Coronary artery (tissue), 2 donors: ENCODE data around the gene RPP21.

Experiments used
- DNase-seq: peaks from one replicate; pipeline ENCODE4 v3.0.0-alpha.2; 2017; ENCODE audit warnings: low spot score
- H3K27ac ChIP-seq, 2 donors: fragments of 200-600 bp; sonication (generic); one replicate each; pipeline ENCODE4 v1.5.1; 2016 to 2019
- H3K4me3 ChIP-seq: fragments of 200-600 bp; sonication (generic); 2 replicates; pipeline ENCODE4 v1.5.1; 2016; ENCODE audit warnings: mild to moderate bottlenecking, moderate library complexity
- TF ChIP-seq, protein P1 (sequence below): fragments of 200-600 bp; sonication (generic); IDR thresholded peaks from one replicate; pipeline ENCODE4 v1.5.1; 2019; ENCODE audit warnings: antibody characterized with exemption

RPP21 gene

DNA sequence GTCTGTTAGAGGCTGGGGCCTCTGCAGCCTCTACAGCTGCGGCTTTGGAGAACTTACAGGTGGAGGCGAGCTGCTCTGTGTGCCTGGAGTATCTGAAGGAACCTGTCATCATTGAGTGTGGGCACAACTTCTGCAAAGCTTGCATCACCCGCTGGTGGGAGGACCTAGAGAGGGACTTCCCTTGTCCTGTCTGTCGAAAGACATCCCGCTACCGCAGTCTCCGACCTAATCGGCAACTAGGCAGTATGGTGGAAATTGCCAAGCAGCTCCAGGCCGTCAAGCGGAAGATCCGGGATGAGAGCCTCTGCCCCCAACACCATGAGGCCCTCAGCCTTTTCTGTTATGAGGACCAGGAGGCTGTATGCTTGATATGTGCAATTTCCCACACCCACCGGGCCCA is 15.6 kb upstream of the RPP21 start:
- no peak for DNase-seq
- no peak overlapping the region for H3K4me3 ChIP-seq
- TF ChIP-seq, protein P1, sequence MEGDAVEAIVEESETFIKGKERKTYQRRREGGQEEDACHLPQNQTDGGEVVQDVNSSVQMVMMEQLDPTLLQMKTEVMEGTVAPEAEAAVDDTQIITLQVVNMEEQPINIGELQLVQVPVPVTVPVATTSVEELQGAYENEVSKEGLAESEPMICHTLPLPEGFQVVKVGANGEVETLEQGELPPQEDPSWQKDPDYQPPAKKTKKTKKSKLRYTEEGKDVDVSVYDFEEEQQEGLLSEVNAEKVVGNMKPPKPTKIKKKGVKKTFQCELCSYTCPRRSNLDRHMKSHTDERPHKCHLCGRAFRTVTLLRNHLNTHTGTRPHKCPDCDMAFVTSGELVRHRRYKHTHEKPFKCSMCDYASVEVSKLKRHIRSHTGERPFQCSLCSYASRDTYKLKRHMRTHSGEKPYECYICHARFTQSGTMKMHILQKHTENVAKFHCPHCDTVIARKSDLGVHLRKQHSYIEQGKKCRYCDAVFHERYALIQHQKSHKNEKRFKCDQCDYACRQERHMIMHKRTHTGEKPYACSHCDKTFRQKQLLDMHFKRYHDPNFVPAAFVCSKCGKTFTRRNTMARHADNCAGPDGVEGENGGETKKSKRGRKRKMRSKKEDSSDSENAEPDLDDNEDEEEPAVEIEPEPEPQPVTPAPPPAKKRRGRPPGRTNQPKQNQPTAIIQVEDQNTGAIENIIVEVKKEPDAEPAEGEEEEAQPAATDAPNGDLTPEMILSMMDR = no peak
- H3K27ac ChIP-seq = no peak overlapping the region

DNA sequence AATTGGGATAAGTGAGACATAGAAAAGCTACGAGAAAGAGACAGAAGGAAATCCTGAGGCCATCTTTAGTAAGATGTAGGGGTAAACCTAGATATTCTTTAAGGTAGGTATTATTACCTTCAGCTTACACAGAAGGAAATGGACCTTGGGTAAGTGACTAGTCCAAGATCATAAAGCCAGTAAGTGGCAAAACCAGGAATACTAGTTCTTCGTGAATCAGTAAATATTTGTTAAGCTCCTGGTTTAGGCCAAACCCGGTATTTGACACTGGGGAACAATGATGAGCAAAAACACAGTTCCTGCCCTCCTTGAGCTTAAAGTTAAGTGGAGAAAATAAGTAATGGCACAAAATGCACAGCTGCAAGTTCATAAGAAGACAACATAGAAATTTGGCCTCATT is 13.0 kb upstream of the RPP21 start:
- Histone ChIP-seq H3K27ac (no peak overlapping the region), H3K4me3 (no peak overlapping the region)
- TF ChIP-seq, protein P1 = no peak
- DNase-seq = no peak

DNA sequence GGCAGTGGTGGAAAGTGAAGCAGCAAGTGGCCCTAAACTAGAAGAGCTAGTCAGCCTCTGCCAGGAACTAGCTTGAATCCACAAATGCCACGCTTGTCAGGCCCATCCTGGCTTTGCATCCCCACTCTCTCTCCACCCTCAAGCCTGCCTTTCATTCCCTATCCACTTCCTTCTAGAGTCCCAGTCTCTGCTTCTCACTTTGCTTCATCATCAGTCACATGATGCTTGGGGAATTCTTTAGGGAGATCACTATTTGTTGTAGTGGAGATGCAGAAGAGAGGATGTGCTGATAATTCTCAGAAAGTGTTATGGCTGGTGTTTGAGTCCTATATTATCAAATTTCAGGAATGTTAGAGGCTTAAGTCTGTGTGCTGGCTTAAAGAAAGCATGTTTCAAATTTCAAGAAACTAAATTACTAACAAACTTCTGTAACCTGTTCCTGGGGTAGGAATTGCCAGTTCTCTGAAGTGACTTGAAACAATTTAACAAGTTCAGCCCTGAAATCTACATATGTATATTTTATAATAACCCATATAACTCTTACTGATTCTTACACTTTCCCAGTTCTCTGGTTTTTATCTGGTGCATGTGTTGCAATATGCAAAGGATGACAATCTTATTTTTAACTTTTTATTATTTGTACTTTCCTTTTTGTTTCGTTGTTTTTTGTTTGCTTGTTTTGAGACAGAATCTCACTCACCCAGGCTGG is 10.7 kb upstream of the RPP21 start:
- Histone ChIP-seq H3K27ac (no peak overlapping the region), H3K4me3 (no peak overlapping the region)
- no peak for DNase-seq
- TF ChIP-seq, protein P1 = no peak

DNA sequence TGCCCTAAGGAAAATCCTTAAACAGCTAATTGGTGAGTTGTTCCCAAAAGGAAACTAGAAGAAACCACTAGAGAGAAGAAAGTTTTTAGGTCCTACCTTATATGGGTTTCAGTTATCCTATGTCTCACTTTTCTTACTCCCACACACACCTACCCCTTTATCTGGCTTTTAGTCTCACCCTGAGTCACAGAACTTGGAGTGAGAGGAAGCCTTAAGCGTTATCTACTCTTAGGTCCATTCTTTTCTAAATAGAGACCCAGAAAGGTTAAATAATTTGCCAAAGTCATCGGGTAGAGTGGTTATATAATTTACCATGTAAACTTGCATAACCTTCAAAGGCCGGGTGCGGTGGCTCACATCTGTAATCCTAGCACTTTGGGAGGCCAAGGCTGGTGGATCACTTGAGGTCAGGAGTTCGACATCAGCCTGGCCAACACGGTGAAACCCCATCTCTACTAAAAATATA is 4.3 kb upstream of the RPP21 start:
- TF ChIP-seq, protein P1 = no peak
- Histone ChIP-seq H3K4me3 (no peak overlapping the region), H3K27ac (no peak overlapping the region)
- no peak for DNase-seq

DNA sequence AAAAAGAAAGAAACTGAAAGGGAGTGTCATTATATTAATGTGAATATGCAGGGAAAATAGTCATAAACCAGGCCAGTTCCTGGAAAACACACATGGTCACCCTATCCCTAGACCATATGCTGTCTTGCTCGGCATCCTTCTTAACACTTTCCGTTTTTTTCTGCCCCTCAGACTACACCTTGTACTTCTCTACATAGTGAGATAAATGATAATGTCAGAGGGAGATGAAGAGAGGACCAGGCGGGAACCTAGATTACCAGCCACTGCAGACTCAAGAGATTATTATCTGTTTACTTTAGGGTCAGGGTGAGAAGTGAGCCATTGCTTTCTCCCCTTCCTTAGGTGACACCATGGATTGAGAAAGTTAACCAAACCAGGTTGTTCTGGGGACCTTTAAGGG is 3.7 kb upstream of the RPP21 start:
- DNase-seq = no peak
- Histone ChIP-seq H3K27ac (no peak overlapping the region), H3K4me3 (no peak overlapping the region)
- TF ChIP-seq, protein P1 = no peak

DNA sequence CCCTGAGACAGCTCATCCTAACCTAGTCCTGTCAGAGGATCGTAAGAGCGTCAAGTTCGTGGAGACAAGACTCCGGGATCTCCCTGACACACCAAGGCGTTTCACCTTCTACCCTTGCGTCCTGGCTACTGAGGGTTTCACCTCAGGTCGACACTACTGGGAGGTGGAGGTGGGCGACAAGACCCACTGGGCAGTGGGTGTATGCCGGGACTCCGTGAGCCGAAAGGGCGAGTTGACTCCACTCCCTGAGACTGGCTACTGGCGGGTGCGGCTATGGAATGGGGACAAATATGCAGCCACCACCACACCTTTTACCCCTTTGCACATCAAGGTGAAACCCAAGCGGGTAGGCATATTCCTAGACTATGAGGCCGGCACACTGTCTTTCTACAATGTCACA is 3.2 kb upstream of the RPP21 start:
- Histone ChIP-seq H3K4me3 (no peak overlapping the region), H3K27ac (no peak overlapping the region)
- no peak for DNase-seq
- TF ChIP-seq, protein P1 = no peak

DNA sequence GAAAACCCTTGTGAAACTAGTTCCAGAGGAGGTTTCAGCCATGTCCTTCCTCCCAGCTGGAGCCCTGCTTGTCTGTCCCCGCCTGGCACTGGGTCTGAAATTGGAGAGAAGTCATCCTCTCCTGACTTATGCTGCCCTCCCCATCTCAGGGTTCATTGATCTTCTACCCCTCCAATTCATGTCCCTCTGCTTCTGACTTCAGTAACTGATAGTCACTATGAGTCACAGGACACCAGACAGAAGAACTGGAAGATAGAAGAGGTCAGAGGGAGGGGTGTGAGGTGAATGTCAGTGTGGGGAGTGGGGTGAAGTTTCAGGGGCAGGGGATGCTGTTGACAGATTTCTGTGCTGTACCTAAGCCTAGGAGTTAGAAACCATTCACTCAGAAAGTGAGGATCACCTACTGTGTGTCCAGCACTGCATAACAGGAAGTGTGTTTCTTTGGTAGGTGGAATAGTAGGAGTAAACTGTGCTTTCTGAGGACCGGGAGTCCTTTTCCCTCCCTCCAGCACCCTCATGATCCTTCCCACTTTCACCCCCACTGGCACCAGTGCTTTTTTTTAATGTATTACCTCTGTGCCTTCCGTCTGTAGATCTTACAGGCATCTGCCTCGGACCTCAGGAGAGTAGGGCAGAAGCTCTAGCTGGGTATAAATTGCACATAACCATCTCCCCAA is 627 bp upstream of the RPP21 start:
- TF ChIP-seq, protein P1 = no peak
- no peak for DNase-seq
- Histone ChIP-seq H3K4me3 (peak overlapping the region; percentile 88), H3K27ac (peak overlapping the region in 1 of 2 donors; percentile 91)
